Right lobe of liver (tissue), 4 donors: ENCODE results near the gene ZBTB14.

Experiments used
- CTCF ChIP-seq, 4 donors: fragments of 200-600 bp in 3 of 4; fragments of 450-650 bp in 1 of 4; IDR thresholded peaks; one replicate each; pipeline versions ENCODE4 v1.5.1 to v1.8.0; 2016 to 2022; ENCODE audit warnings: antibody characterized with exemption in 4 of 4, mild to moderate bottlenecking in 2 of 4
- POLR2A ChIP-seq: fragments of 450-650 bp; IDR thresholded peaks from one replicate; pipeline ENCODE4 v1.6.1; 2017; ENCODE audit warnings: antibody characterized with exemption, mild to moderate bottlenecking
- donor health status: DM: no; HTN: no; CAD: no.
- donor health status: DM: no; HTN: no; CAD: no.
- donor health status: DM: no; HTN: yes; CAD: no.

GRCh38 chr18:5305835-5306234 lies 10.3 kb upstream of the ZBTB14 start:
- TF ChIP-seq CTCF (IDR thresholded peaks at IDR 0.05): no peak
- TF ChIP-seq POLR2A: no peak
